ENCODE measurements around the gene AGTRAP.

DNA sequence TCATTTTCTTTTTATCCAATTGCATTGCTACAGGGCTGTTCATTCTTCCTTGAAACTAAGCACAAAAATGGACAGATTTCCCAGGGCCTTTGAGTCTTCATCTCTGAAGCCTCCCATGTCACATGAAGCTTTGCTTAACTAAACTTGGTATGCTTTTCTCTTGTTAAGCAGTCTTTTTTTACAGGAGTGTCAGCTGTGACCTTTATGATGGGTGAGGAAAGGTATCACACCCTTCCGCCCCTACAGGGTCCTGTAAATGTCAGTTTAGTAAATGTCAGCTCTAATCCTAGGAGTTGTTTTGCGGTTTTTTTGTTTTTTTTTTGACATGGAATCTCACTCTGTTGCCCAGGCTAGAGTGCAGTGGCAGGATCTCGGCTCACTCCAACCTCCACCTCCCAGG, 2.6 kb upstream of the AGTRAP start:
- TF ChIP-seq YY1 (IDR thresholded peaks at IDR 0.05; ENCODE audit: insufficient read depth, insufficient read length), result no peak
- no peak for TF ChIP-seq ZNF274 (IDR thresholded peaks at IDR 0.05; ENCODE audit: low read depth, low read length)
